ENCODE measurements around the gene RIPK4. TPM values are rescaled to one million over a fixed set of nuclear protein-coding genes. Genes with fewer than 3 reads are reported as not detected.

The RIPK4 gene
- total and polyA plus RNA-seq, 2 donors (not counting 1 experiment from before 2014, with no cell fraction given) = not detected

DNA sequence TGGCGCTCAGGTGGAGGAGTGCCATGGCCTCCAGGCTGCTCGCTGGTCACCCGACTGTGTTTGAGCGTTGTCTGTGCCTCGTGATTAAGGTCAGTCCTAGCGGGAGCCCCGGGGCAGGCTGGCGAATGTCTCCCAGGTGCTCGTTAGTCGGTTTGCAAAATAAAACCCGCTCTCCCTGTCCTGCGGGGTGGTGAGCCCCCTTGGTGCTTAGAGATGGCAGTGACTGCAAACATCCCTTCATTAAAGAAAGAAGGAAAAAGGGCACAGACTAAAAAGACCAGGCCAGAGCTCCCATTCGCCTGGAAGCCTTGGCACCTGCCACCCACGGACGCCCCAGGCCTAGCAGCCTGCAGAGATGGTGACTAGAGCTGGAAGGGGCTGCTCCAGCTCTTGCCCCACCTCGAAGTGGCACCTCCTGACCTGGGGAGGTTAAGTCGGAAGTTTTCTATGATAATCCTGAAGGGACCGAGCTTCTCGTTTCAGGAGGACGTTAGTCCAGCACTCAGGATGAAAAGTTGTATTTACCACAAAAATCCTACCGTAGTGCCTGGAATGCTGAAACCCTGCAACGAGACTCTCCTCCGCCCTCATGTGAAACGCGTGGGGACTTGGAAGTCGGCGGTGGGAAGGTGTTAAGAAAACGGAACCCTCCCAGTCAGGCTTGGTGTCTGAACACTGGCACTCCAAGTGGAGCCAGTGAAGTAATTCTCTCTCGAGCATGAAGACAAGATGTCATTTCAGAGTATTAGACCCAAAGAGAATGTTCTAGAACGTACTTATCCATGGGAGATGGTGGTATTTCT, 24.6 kb downstream of the RIPK4 start:
- H3K9me3 Mint-ChIP-seq (ENCODE audit: insufficient read depth) = no peaks in the 10 kb centered on the region
- H3K36me3 ChIP-seq (replicated peaks in 1 of 2; ENCODE audit: control extremely low read depth in 1 of 2, control insufficient read depth in 1 of 2, extremely low read depth in 1 of 2, insufficient read depth in 2 of 2, low read length in 1 of 2) = no peaks in the 10 kb centered on the region
- H3K27ac ChIP-seq (ENCODE audit: low read length in 2 of 2) = no peak overlapping the region
- CTCF ChIA-PET = no interaction called here
- no peaks in the 10 kb centered on the region for H4K20me1 ChIP-seq (ENCODE audit: control insufficient read depth, insufficient read depth, low read length, poor library complexity, severe bottlenecking)
- no peak overlapping the region for H3K27ac Mint-ChIP-seq
- 93% methylated on average over 29 of the region's 30 CpGs for WGBS (ENCODE audit: insufficient coverage)
- H2AFZ ChIP-seq (ENCODE audit: insufficient read depth, low read depth, low read length, poor library complexity, severe bottlenecking) = no peak overlapping the region
- no peaks in the 10 kb centered on the region for H3K4me1 Mint-ChIP-seq
- H3K27me3 ChIP-seq (replicated peaks in 1 of 4; ENCODE audit: control extremely low read depth in 1 of 4, control insufficient read depth in 3 of 4, insufficient read depth in 4 of 4, low read length in 3 of 4) = no peaks in the 10 kb centered on the region
- intact Hi-C loops (cut with micrococcal nuclease) = no loop called here
- H3K4me3 ChIP-seq (ENCODE audit: control extremely low read depth in 1 of 5, extremely low read depth in 1 of 5, insufficient read depth in 1 of 5, low read depth in 2 of 5, low read length in 4 of 5) = no peak overlapping the region
- no peak overlapping the region for H3K4me3 Mint-ChIP-seq
- peaks cover 0 to 7% (median 0%) of the 10 kb centered on the region in 3 donors for H3K9me3 ChIP-seq (ENCODE audit: control extremely low read depth in 1 of 3, control insufficient read depth in 2 of 3, insufficient read depth in 1 of 3, low read length in 2 of 3)
- H3K27me3 Mint-ChIP-seq = peaks cover 13% of the 10 kb centered on the region
- H3K9ac ChIP-seq (ENCODE audit: low read length) = no peak overlapping the region
- DNase-seq (no peak), ATAC-seq (ENCODE audit: low read depth) (no peak)
- POLR2A ChIA-PET = no interaction called here
- no peak overlapping the region for H3K4me2 ChIP-seq (replicated peaks; ENCODE audit: low read depth, low read length, poor library complexity, severe bottlenecking)
- TF ChIP-seq, protein P1, sequence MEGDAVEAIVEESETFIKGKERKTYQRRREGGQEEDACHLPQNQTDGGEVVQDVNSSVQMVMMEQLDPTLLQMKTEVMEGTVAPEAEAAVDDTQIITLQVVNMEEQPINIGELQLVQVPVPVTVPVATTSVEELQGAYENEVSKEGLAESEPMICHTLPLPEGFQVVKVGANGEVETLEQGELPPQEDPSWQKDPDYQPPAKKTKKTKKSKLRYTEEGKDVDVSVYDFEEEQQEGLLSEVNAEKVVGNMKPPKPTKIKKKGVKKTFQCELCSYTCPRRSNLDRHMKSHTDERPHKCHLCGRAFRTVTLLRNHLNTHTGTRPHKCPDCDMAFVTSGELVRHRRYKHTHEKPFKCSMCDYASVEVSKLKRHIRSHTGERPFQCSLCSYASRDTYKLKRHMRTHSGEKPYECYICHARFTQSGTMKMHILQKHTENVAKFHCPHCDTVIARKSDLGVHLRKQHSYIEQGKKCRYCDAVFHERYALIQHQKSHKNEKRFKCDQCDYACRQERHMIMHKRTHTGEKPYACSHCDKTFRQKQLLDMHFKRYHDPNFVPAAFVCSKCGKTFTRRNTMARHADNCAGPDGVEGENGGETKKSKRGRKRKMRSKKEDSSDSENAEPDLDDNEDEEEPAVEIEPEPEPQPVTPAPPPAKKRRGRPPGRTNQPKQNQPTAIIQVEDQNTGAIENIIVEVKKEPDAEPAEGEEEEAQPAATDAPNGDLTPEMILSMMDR (IDR thresholded peaks at IDR 0.05) = no peak
- TF ChIP-seq EZH2 (IDR thresholded peaks at IDR 0.05; ENCODE audit: borderline replicate concordance, insufficient read depth, low read depth, low read length, poor library complexity, severe bottlenecking) = no peak
- no peaks in the 10 kb centered on the region for H3K4me1 ChIP-seq (ENCODE audit: control insufficient read depth in 2 of 2, insufficient read depth in 2 of 2, low read length in 2 of 2)
- H3K79me2 ChIP-seq (ENCODE audit: control insufficient read depth, insufficient read depth, low read length) = no peaks in the 10 kb centered on the region

DNA sequence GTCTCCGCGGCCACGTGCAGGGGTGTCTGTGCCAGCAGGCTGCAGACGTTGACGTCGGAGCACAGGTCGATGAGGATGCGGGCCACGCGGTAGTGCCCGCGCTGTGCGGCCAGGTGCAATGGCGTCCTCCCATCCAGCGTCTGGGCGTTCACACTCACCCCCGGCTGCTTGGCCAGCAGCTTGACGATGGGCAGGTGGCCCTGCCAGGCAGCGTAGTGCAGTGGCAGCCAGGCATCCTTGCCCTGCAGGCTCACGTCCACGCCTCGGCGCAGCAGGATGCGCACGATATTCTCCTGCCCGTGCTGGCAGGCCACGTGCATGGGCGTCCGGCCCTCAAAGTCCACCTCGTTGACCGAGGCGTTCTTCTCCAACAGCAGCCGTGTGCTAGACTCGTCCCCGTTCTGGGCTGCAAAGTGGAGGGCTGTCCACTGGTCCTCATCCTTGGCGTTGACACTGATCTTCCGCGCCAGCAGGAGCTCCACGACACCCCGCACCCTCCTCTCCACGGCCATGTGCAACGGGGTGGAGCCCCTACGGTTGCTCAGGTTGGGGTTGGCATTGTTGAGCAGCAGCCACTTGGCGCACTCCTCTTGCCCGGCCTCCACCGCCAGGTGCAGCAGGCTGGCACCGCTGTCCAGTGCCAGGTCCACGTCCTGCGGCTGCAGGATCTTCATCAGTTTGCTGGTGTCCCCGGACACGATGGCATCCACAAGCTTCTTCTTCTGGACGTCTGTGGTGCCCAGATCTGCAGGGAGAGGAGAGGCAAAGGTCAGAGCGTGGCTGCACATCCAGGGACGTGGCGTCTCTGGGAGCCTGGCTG, 25.4 kb downstream of the RIPK4 start:
- ChIA-PET POLR2A (no interaction called here), CTCF (no interaction called here)
- TF ChIP-seq, protein P1 (IDR thresholded peaks at IDR 0.05) = no peak
- no peak for TF ChIP-seq EZH2 (IDR thresholded peaks at IDR 0.05; ENCODE audit: borderline replicate concordance, insufficient read depth, low read depth, low read length, poor library complexity, severe bottlenecking)
- H3K79me2 ChIP-seq (ENCODE audit: control insufficient read depth, insufficient read depth, low read length) = no peaks in the 10 kb centered on the region
- intact Hi-C loops (cut with micrococcal nuclease) = no loop called here
- no peaks in the 10 kb centered on the region for H3K4me1 ChIP-seq (ENCODE audit: control insufficient read depth in 2 of 2, insufficient read depth in 2 of 2, low read length in 2 of 2)
- no peaks in the 10 kb centered on the region for H3K27me3 ChIP-seq (replicated peaks in 1 of 4; ENCODE audit: control extremely low read depth in 1 of 4, control insufficient read depth in 3 of 4, insufficient read depth in 4 of 4, low read length in 3 of 4)
- Mint-ChIP-seq H3K4me1 (no peaks in the 10 kb centered on the region), H3K4me3 (no peak overlapping the region), H3K9me3 (ENCODE audit: insufficient read depth) (no peaks in the 10 kb centered on the region), H3K27ac (no peak overlapping the region), H3K27me3 (peaks cover 18% of the 10 kb centered on the region)
- peaks cover 0 to 15% (median 0%) of the 10 kb centered on the region in 3 donors for H3K9me3 ChIP-seq (ENCODE audit: control extremely low read depth in 1 of 3, control insufficient read depth in 2 of 3, insufficient read depth in 1 of 3, low read length in 2 of 3)
- H3K27ac ChIP-seq (ENCODE audit: low read length in 2 of 2) = no peak overlapping the region
- H4K20me1 ChIP-seq (ENCODE audit: control insufficient read depth, insufficient read depth, low read length, poor library complexity, severe bottlenecking) = no peaks in the 10 kb centered on the region
- ATAC-seq (ENCODE audit: low read depth) (no peak), DNase-seq (no peak)
- H3K36me3 ChIP-seq (replicated peaks in 1 of 2; ENCODE audit: control extremely low read depth in 1 of 2, control insufficient read depth in 1 of 2, extremely low read depth in 1 of 2, insufficient read depth in 2 of 2, low read length in 1 of 2) = no peaks in the 10 kb centered on the region
- H3K4me3 ChIP-seq (ENCODE audit: control extremely low read depth in 1 of 5, extremely low read depth in 1 of 5, insufficient read depth in 1 of 5, low read depth in 2 of 5, low read length in 4 of 5) = no peak overlapping the region
- H3K9ac ChIP-seq (ENCODE audit: low read length) = no peak overlapping the region
- no peak overlapping the region for H2AFZ ChIP-seq (ENCODE audit: insufficient read depth, low read depth, low read length, poor library complexity, severe bottlenecking)
- WGBS (ENCODE audit: insufficient coverage) = 91% methylated on average over 55 of the region's 55 CpGs
- H3K4me2 ChIP-seq (replicated peaks; ENCODE audit: low read depth, low read length, poor library complexity, severe bottlenecking) = no peak overlapping the region

Measured in B cell (primary cell).